Stimulated activated effector memory CD8-positive, alpha-beta T cell treated with anti-CD3 and anti-CD28 coated beads, Interleukin-12 subunit alpha, Interleukin-12 subunit beta, amount 100 ng/mL, for 72 hours (primary cell): ENCODE measurements around the gene NCAPH2.
"Not testable (repeated sequence)": the region's sequence is repeated elsewhere in the genome, so short reads cannot be mapped to it uniquely, and the experiment has no call there.

ENCODE experiments used
- ATAC-seq: fragments of 150-1000 bp; cut with Tn5 transposase; 2 replicates; pipeline ENCODE4 v1.10.0; 2021
- DNase-seq, 2 donors: peaks; one replicate each; pipeline ENCODE4 v3.0.0; 2021 to 2022; ENCODE audit warnings: low spot score in 2 of 2
- H3K27ac Mint-ChIP-seq: one replicate; pipeline ENCODE4 v1.8.0; 2022; ENCODE audit warnings: mild to moderate bottlenecking, mixed read lengths
- H3K36me3 Mint-ChIP-seq: one replicate; pipeline ENCODE4 v1.8.0; 2022; ENCODE audit warnings: mild to moderate bottlenecking, mixed read lengths
- H3K4me1 Mint-ChIP-seq: one replicate; pipeline ENCODE4 v1.8.0; 2022; ENCODE audit warnings: mixed read lengths
- H3K4me3 Mint-ChIP-seq: one replicate; pipeline ENCODE4 v1.8.0; 2022; ENCODE audit warnings: mild to moderate bottlenecking, mixed read lengths
- H3K9me3 Mint-ChIP-seq: one replicate; pipeline ENCODE4 v1.8.0; 2022; ENCODE audit warnings: mixed read lengths

NCAPH2 gene

DNA sequence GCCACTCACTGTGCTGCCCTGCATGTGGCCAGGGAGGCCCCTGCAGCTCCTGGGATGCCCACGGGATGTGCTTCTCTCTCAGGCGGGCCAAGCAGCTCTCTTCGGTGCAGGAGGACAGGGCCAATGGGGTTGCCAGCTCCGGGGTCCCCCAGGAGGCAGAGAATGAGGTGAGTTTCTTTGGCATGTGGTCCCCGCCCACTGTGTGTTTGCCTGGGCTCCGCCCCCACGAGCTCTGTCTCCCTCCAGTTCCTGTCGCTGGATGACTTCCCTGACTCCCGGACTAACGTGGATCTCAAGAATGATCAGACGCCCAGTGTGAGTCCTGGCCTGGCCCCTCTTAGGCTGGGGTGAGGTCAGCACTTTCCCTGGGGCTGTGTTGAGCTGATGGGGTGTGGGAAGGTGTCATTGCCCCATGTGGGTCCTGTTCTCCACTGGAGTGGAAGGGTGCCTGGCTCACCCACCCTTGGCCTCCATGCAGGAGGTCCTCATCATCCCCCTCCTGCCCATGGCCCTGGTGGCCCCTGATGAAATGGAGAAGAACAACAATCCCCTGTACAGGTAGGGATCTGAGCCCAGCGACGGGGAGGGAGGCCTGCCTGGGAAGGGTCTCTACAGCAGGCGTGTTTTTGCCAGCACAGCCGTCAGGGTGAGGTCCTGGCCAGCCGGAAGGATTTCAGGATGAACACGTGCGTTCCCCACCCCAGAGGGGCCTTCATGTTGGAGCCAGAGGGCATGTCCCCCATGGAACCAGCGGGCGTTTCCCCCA, 9.7 kb downstream of the NCAPH2 start:
- no peak for ATAC-seq
- Mint-ChIP-seq H3K27ac (no peak overlapping the region), H3K9me3 (no peaks in the 10 kb centered on the region), H3K4me1 (peaks cover 24% of the 10 kb centered on the region), H3K4me3 (no peak overlapping the region), H3K36me3 (peaks cover 84% of the 10 kb centered on the region)
- DNase-seq: no peak

DNA sequence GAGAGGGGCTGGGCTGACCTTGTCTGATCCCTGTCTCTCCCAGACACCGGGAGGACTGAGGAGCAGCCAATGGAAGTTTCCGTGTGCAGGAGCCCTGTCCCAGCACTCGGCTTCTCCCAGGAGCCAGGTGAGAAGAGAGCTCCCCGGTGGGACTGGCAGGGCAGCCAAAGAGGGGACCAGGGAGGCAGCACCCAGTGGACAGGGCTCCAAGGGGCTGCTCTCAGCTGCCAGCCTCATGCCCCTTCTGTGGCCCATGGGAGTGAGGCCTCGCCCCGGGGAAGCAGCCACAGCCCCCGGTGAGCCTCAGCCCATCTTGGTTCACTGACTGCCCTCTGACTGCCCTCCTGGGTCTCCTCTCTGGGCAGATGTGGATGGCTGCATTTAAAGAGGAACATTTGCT, 10.6 kb downstream of the NCAPH2 start:
- no peak for ATAC-seq
- peaks cover 31% of the 10 kb centered on the region for H3K4me1 Mint-ChIP-seq
- no peaks in the 10 kb centered on the region for H3K9me3 Mint-ChIP-seq
- DNase-seq: no peak
- no peak overlapping the region for H3K27ac Mint-ChIP-seq
- H3K36me3 Mint-ChIP-seq: peaks cover 90% of the 10 kb centered on the region
- no peak overlapping the region for H3K4me3 Mint-ChIP-seq

DNA sequence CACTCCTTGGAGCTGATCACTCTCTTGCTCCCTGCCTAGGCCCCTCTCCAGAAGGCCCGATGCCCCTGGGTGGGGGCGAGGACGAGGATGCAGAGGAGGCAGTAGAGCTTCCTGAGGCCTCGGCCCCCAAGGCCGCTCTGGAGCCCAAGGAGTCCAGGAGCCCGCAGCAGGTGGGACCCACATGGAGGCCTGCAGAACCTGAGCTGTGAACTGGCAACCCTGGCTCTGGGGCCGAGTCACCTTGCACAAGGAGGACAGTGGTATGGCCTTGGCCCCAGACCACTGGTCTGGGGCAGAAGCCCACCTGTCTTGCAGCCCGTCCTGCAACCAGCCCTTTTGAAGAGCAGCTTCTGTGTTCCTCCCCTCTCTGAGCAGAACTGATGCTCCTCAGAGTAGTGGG, 11.1 kb downstream of the NCAPH2 start:
- H3K9me3 Mint-ChIP-seq: no peaks in the 10 kb centered on the region
- ATAC-seq (no peak), DNase-seq (no peak)
- H3K4me1 Mint-ChIP-seq: peaks cover 28% of the 10 kb centered on the region
- no peak overlapping the region for H3K27ac Mint-ChIP-seq
- H3K36me3 Mint-ChIP-seq: peaks cover 93% of the 10 kb centered on the region
- no peak overlapping the region for H3K4me3 Mint-ChIP-seq

DNA sequence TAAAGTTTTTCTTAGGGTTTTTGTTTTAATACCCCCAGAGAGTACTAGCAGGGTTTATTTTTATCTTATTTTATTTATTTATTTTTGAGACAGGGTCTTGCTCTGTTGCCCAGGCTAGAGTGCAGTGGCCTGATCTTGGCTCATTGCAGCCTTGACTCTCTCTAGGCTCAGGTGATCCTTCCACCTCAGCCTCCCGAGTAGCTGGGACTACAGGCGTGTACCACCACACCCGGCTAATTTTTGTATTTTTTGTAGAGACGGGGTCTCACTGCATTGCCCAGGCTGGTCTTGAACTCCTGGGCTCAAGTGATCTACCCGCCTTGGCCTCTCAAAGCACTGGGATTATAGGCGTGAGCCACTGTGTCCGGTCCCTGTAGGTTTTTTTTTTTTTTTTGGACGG, 12.2 kb downstream of the NCAPH2 start:
- not testable (repeated sequence) for DNase-seq, H3K9me3 Mint-ChIP-seq, ATAC-seq, H3K27ac Mint-ChIP-seq, H3K4me3 Mint-ChIP-seq
- H3K36me3 Mint-ChIP-seq: peaks cover 93% of the 10 kb centered on the region
- peaks cover 30% of the 10 kb centered on the region for H3K4me1 Mint-ChIP-seq

DNA sequence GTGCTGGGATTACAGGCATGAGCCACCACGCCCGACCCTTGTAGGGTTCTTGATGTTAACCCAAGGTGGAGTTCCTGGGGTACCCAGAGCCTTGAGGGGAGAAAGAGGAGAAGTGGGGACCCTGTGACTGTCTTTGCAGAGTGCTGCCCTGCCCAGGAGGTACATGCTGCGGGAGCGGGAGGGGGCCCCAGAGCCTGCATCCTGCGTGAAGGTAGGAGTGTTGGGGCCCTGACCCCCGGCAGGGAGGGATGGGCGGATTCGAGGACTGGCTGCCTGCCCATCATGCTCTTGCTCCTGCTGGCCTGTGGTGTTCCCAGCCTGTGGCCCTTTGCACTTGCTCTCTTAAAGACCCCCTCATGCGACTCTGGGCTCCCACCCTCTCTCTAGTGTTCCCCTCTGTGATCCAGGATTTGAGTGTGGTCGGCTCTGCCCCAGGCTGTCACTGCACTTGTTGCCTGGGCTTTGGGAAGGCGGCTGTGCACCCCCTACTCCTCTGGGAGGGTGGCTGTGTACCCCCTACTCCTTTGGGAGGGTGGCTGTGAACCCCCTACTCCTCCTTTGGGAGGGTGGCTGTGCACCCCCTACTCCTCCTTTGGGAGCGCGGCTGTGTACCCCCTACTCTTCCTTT, 12.9 kb downstream of the NCAPH2 start:
- H3K4me1 Mint-ChIP-seq: peaks cover 24% of the 10 kb centered on the region
- ATAC-seq (no peak), DNase-seq (peak in 1 of 2 donors; percentile 52)
- no peak overlapping the region for H3K4me3 Mint-ChIP-seq
- no peaks in the 10 kb centered on the region for H3K9me3 Mint-ChIP-seq
- peaks cover 92% of the 10 kb centered on the region for H3K36me3 Mint-ChIP-seq
- no peak overlapping the region for H3K27ac Mint-ChIP-seq

DNA sequence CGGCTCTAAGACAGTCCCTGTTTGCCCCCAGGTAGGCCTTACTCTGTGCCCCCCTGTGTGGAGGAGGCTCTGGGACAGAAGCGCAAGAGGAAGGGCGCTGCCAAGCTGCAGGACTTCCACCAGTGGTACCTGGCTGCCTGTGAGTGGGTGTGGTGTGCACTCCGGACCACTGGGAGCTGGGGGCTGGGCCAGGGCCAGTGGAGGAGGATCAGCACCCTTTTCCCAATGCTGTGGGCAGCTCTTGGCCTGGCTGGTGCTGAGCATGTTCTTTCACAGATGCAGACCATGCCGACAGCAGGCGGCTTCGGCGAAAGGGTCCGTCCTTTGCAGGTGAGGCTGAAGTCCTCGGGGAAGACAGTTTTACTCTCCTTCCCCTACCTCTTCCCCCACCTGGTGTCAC, 13.7 kb downstream of the NCAPH2 start:
- ATAC-seq: no peak
- no peaks in the 10 kb centered on the region for H3K9me3 Mint-ChIP-seq
- no peak overlapping the region for H3K27ac Mint-ChIP-seq
- DNase-seq: no peak
- no peak overlapping the region for H3K4me3 Mint-ChIP-seq
- peaks cover 23% of the 10 kb centered on the region for H3K4me1 Mint-ChIP-seq
- H3K36me3 Mint-ChIP-seq: peaks cover 91% of the 10 kb centered on the region

DNA sequence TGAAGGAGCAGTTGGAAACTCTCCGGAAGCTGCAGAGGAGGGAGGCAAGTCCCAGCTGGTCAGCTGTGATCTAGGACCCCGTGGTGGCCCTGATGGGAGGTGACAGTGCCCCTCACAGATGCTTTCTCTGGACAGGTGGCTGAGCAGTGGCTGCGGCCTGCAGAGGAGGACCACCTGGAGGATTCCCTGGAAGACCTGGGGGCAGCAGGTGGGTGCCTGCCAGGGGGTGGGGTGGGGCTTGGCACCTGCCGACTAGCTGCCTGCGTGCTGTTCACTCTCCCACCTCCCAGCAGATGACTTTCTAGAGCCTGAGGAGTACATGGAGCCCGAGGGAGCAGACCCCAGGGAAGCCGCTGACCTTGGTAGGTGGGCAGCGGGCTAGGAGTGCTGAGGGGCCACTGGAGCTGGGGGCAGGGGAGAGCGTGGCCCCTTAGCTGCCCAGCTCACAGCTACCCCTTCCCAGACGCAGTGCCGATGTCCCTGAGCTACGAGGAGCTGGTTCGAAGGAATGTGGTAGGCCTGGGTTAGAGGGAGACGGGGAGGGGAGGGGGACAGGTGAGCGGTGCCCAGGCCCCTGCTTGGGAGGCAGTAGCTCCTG, 14.3 kb downstream of the NCAPH2 start:
- Mint-ChIP-seq H3K27ac (no peak overlapping the region), H3K9me3 (no peaks in the 10 kb centered on the region), H3K36me3 (peaks cover 91% of the 10 kb centered on the region), H3K4me3 (no peak overlapping the region), H3K4me1 (peaks cover 29% of the 10 kb centered on the region)
- DNase-seq (no peak), ATAC-seq (no peak)

DNA sequence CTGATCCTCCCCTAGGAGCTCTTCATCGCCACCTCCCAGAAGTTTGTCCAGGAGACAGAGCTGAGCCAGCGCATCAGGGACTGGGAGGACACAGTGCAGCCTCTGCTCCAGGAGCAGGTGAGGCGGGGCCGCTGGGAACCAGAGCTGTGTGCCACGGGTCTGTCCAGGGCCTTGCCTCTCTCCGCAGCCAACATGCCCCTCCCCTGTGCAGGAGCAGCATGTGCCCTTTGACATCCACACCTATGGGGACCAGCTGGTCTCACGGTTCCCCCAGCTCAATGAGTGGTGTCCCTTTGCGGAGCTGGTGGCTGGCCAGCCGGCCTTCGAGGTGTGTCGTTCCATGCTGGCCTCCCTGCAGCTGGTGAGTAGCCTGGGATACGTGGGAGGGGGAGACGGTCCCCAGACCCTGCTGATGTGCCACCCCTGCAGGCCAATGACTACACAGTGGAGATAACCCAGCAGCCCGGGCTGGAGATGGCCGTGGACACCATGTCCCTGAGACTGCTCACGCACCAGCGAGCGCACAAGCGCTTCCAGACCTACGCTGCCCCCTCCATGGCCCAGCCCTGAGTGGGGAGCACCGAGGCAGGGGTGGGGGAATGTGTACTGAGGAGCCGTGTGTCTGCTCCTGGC, 14.9 kb downstream of the NCAPH2 start:
- Mint-ChIP-seq H3K4me1 (peaks cover 35% of the 10 kb centered on the region), H3K36me3 (peaks cover 89% of the 10 kb centered on the region), H3K9me3 (no peaks in the 10 kb centered on the region), H3K4me3 (no peak overlapping the region), H3K27ac (no peak overlapping the region)
- peak in 1 of 2 donors; percentile 51 for DNase-seq
- no peak for ATAC-seq

DNA sequence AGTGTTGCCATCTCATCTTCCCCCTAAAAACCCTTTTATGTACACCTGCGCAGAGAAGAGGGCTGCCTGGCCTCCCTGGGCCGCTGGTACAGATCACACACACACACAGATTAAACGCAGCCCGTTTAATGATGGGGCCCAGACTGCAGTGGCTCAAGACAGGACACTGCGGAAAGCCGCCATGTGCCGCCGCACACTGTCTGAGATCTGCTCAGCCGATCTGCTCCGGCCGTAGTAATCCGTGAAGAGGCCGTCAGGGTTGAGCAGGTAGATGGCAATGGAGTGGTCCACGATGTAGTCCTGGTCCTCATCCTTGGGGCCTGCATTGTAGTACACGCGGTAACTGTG, 15.4 kb downstream of the NCAPH2 start:
- ATAC-seq (no peak), DNase-seq (peak in 1 of 2 donors; percentile 51)
- Mint-ChIP-seq H3K27ac (no peak overlapping the region), H3K36me3 (peaks cover 87% of the 10 kb centered on the region), H3K4me3 (peak overlapping the region; percentile 93), H3K9me3 (no peaks in the 10 kb centered on the region), H3K4me1 (peaks cover 41% of the 10 kb centered on the region)

DNA sequence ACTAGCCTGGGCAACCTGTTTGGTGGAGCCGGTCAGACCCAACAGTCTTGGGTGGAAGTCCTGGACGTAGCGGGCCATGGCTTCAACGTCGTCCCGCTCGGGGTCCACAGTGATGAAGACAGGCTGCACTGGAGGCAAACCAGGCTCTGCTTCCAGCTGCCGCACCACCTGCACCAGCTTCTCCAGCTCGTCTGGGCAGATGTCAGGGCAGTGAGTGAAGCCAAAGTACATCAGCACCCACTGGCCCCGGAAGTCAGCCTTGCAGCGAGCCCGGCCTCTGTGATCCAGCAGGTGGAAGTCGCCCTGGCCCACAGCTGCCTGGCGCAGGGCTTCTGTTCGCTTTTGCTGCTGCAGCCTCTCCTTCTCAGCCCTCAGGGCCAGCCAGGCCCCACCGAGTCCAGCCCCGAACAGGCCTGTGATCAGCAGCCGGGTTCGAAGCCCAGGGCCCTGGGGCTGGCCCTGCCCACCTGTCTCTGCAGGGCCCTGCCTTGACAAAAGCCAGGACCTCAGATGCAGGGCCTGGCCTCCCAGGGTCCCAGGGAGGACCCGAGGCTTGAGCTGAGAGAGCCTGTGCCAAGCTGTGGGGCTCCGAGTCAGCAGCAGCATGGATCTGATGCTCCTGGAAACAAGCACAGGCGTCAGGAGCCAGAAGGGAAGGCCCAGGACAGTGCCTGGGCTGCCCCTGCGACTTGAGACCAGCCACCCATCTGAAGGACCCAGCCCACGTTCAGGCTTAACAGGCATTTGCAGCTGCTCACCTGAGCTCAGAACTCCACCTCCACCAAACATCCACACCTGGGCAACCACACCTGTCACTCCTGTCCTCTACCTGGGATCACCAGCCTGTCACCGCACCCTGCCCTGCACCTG, 16.0 kb downstream of the NCAPH2 start:
- ATAC-seq (no peak), DNase-seq (peak; percentile 3 to 59)
- Mint-ChIP-seq H3K27ac (peak overlapping the region; percentile 95), H3K9me3 (no peaks in the 10 kb centered on the region), H3K36me3 (peaks cover 83% of the 10 kb centered on the region), H3K4me3 (peak overlapping the region; percentile 93), H3K4me1 (peaks cover 47% of the 10 kb centered on the region)

DNA sequence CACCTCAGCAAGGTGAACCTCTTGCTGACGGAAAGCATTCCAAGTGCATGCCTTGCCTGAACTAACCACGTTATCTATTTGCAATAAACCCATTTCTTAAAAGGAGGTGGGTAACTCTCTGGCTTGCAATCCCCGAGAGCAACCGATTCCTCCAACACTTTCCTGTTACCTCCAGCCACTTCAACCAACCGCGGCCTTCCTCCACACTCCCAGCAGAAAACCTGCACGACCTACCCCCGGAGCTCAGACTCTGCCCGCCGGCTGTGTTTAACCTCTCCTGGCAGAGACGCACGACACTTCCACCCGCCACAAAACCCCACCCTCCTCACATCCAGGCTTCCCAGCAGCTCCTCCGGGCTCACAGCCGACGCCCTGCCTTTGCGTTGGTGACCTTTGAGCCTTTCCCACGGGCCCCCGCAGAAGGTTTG, 16.7 kb downstream of the NCAPH2 start:
- Mint-ChIP-seq H3K4me3 (peak overlapping the region; percentile 93), H3K27ac (peak overlapping the region; percentile 95), H3K4me1 (peaks cover 47% of the 10 kb centered on the region), H3K36me3 (peaks cover 77% of the 10 kb centered on the region), H3K9me3 (no peaks in the 10 kb centered on the region)
- ATAC-seq (no peak), DNase-seq (no peak)

DNA sequence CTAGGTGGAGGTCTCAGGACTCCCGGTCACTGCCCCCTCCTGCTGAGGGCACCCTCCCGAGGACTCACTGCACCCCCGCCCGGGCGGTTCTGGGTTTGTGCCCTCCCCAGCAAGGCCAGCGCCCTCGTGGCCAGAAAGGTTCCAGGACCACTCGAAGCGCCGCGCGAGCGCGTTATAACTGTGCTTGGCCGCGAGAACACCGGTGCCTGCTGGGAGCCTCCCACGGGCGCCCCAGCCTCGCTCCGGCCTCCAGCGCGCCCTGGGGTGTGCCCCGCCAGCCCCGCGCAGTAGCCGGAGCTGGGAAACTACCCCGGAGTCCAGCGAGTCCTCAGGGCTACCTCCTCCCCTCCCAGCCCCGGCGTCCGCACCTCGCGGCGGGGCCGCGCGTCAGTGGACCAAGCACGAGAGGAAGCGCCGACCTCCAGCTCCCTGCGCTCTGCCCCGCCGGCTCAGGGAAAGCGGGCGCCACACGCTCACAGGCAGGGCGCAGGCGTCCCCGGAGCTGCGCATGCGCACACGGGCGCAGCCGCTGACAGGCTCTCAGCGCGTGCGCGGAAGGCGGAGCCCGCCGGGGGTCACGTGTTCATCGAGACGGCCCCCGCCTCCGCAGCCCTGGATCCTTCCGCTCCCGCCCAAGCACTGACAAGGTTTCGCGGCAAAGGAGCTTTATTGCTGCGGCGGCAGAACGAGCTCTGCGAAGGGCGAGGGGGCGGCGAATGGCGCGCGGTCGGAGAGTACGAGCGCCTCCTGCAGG, 17.3 kb downstream of the NCAPH2 start, which contains the start of gene SCO2:
SCO2 (minus strand) TSS at position 495 of the 754 bp plus-strand sequence. CDS start 1,187 bp downstream, outside the sequence.
- peak; percentile 69 for ATAC-seq
- Mint-ChIP-seq H3K4me3 (peak within 1 kb of the TSS; percentile 93), H3K27ac (peak within 1 kb of the TSS; percentile 95), H3K4me1 (peaks cover 47% of the 10 kb centered on the region), H3K36me3 (peaks cover 72% of the 10 kb centered on the region), H3K9me3 (no peaks in the 10 kb centered on the region)
- peak; percentile 99 for DNase-seq

DNA sequence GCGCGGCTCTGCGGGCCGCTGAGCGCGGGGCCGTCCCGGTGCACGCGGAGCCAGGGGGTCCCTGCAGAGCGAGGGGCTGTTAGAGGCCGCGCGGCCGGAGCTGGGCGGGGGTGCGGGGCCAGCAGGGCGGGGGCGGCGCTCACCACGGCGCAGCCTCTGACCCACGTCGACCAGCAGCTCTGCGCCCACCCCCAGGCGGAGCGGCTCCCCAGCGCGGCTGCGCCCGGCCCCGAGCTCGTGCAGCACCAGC, 17.8 kb downstream of the NCAPH2 start:
- Mint-ChIP-seq H3K4me3 (peak overlapping the region; percentile 93), H3K27ac (peak overlapping the region; percentile 95), H3K36me3 (peaks cover 72% of the 10 kb centered on the region), H3K9me3 (no peaks in the 10 kb centered on the region), H3K4me1 (peaks cover 47% of the 10 kb centered on the region)
- DNase-seq: no peak
- no peak for ATAC-seq

DNA sequence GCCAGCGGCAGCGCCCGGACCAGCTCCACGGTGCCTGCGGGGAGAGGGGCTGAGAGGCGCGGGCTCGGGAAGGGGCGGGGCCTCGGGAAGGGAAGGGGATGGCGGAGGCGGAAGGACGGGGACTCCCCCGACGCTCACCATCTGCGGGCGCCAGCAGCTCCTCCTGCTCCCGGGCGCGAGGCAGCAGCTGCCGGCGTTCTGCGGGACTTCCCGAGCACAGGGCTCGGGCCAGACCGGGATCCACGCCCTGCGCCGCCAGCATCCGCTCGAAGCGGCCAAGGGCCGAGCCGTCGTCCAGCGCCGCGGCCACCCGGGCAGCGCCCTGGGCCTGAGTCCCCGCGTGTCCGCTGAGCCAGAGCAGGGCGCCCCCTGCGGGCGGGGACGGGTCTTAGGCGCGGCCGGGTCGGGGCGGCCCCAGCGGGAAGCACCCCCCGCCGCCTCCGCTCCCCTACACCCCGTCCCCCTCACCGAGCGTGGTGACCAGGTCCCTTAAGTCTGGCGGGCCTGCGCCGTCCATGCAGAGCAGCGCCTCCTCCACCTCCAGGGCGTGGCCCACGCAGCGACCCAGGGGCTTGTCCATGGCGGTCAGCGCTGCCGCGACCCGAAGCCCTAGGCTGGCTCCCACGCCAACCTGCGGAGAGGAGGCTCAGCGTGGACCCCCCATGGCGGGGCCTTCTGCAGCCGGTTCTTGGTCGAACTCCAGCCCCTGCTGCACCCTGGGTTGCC, 18.2 kb downstream of the NCAPH2 start:
- H3K9me3 Mint-ChIP-seq: no peaks in the 10 kb centered on the region
- H3K4me3 Mint-ChIP-seq: peak overlapping the region; percentile 93
- ATAC-seq (peak; percentile 58), DNase-seq (peak; percentile 86 to 94)
- H3K36me3 Mint-ChIP-seq: peaks cover 72% of the 10 kb centered on the region
- H3K4me1 Mint-ChIP-seq: peaks cover 47% of the 10 kb centered on the region
- peak overlapping the region; percentile 95 for H3K27ac Mint-ChIP-seq
